ENCODE results near the gene AFDN.

The AFDN gene

GRCh38 chr6:167817729-167818128, 9.0 kb upstream of the AFDN start:
- no peak overlapping the region for H3K4me3 ChIP-seq (ENCODE audit: low read depth, low read length)
- TF ChIP-seq CTCF (IDR thresholded peaks at IDR 0.05; ENCODE audit: low read depth, low read length) (no peak), MYC (IDR thresholded peaks at IDR 0.05; ENCODE audit: low read depth, low read length) (no peak), MAX (IDR thresholded peaks at IDR 0.05; ENCODE audit: low read depth, low read length) (no peak), POLR2A (IDR thresholded peaks at IDR 0.05; ENCODE audit: extremely low read depth, insufficient read length) (no peak)
- no peak for DNase-seq (ENCODE audit: low read depth)

GRCh38 chr6:167819576-167819975, 7.1 kb upstream of the AFDN start:
- DNase-seq (ENCODE audit: low read depth), result no peak
- H3K4me3 ChIP-seq (ENCODE audit: low read depth, low read length), result no peak overlapping the region
- TF ChIP-seq POLR2A (IDR thresholded peaks at IDR 0.05; ENCODE audit: extremely low read depth, insufficient read length) (no peak), MAX (IDR thresholded peaks at IDR 0.05; ENCODE audit: low read depth, low read length) (no peak), MYC (IDR thresholded peaks at IDR 0.05; ENCODE audit: low read depth, low read length) (no peak), CTCF (IDR thresholded peaks at IDR 0.05; ENCODE audit: low read depth, low read length) (no peak)

- DNase-seq (ENCODE audit: low read depth), result no peak
- TF ChIP-seq POLR2A (IDR thresholded peaks at IDR 0.05; ENCODE audit: extremely low read depth, insufficient read length) (no peak), MAX (IDR thresholded peaks at IDR 0.05; ENCODE audit: low read depth, low read length) (no peak), CTCF (IDR thresholded peaks at IDR 0.05; ENCODE audit: low read depth, low read length) (no peak), MYC (IDR thresholded peaks at IDR 0.05; ENCODE audit: low read depth, low read length) (no peak)
- no peak overlapping the region for H3K4me3 ChIP-seq (ENCODE audit: low read depth, low read length)
Observed at GRCh38 chr6:167820681-167821080, 6.0 kb upstream of the AFDN start.

GRCh38 chr6:167824591-167825331, 1.9 kb upstream of the AFDN start:
- no peak for DNase-seq (ENCODE audit: low read depth)
- TF ChIP-seq POLR2A (IDR thresholded peaks at IDR 0.05; ENCODE audit: extremely low read depth, insufficient read length), result no peak
- TF ChIP-seq MAX (IDR thresholded peaks at IDR 0.05; ENCODE audit: low read depth, low read length), result no peak
- TF ChIP-seq CTCF (IDR thresholded peaks at IDR 0.05; ENCODE audit: low read depth, low read length), result no peak
- TF ChIP-seq MYC (IDR thresholded peaks at IDR 0.05; ENCODE audit: low read depth, low read length), result no peak
- no peak overlapping the region for H3K4me3 ChIP-seq (ENCODE audit: low read depth, low read length)

- no peak for DNase-seq (ENCODE audit: low read depth)
- no peak overlapping the region for H3K4me3 ChIP-seq (ENCODE audit: low read depth, low read length)
- no peak for TF ChIP-seq MAX (IDR thresholded peaks at IDR 0.05; ENCODE audit: low read depth, low read length)
- no peak for TF ChIP-seq CTCF (IDR thresholded peaks at IDR 0.05; ENCODE audit: low read depth, low read length)
- TF ChIP-seq MYC (IDR thresholded peaks at IDR 0.05; ENCODE audit: low read depth, low read length), result no peak
- TF ChIP-seq POLR2A (IDR thresholded peaks at IDR 0.05; ENCODE audit: extremely low read depth, insufficient read length), result no peak
Observed at GRCh38 chr6:167825332-167826229, 1.1 kb upstream of the AFDN start.
